HG03095 (cell line): ENCODE results near the gene FAM72D.
"Not testable (repeated sequence)": the region's sequence is repeated elsewhere in the genome, so short reads cannot be mapped to it uniquely, and the experiment has no call there.

Experiments
- ATAC-seq: cut with Tn5 transposase; IDR thresholded peaks from one replicate; pipeline ENCODE4 v1.9.1; 2021; ENCODE audit warnings: moderate library complexity; ENCODE audit not compliant: unreplicated experiment

Gene FAM72D

DNA sequence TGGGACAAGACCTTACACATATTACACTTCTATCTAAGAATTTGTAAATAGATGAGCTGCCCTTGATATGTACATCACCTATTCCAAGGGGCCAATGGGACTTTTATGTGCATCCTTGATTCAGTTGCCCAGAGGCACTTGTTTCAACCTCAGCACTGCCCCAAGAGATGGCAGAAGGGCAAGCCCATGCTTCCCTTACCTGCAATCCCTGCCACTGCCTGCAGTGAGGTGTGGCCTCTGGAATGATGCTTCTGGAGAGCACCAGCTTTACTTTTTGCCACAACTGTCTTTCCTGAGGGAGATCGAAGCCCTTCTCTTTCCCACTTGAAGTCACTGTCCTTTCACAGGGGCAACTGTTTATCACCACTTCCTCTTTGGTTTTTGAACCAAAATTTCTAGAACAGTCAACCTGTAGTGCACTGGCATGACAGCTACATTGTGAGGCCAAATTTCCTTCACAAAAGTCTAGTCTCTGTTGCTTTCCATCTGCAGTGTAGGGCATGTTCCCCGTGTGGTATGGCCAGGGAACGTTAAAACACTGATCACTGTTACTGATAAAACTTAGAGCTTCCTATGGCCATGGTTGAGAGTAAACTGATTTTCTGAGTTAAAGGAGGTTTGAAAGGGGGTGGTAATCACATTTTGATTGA, 48.6 kb downstream of the FAM72D start:
- not testable (repeated sequence) for ATAC-seq

DNA sequence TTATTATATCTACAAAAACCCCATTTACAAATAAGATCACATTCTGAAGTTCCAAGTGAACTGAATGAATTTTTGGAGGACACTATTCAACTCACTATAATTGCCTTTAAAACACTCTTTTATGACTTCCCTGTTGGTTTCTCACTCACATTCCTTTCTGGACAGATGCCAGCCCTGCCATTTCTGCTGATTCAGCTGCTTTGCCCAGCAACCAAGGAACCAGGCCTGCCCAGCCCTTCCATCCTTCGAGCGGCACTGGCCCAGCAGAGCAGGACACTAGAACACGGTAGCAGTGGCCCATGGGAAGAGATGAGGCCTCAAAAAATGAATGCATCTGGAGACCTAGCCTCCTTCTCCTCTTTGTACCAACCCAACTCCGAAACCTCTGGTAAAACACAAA, 50.5 kb downstream of the FAM72D start:
- ATAC-seq = not testable (repeated sequence)

DNA sequence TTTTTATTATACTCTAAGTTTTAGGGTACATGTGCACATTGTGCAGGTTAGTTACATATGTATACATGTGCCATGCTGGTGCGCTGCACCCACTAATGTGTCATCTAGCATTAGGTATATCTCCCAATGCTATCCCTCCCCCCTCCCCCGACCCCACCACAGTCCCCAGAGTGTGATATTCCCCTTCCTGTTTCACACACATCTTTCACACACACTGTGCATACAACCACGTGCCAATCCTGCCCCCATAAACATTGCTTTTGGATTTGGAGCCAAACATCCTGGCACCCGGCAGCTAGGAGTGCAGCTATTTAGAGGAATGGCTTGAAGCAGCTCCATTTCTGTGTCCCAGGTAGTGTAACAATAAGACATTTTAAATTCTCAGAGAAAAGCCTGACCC, 51.4 kb downstream of the FAM72D start:
- ATAC-seq = not testable (repeated sequence)

DNA sequence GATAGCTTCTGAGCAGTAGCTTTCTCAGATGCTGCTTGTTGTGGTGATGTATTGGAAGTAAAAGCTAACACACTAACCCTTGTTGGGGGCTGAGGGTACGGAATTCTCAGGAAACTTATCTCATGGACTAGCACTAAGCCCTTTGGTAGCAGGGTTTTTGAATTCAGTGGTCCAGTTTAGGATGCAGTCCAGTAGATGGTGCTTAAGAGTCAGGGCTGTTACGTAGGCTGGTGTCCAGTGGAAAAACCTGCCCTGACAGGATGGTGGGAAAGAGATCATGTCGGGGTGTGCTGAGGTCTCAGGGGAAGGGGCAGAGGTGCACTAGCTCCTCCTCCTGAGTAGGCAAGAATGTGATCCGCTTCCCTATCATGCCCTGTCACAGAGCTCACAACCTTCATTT, 59.6 kb downstream of the FAM72D start:
- ATAC-seq = not testable (repeated sequence)

- not testable (repeated sequence) for ATAC-seq
Measured at GRCh38 chr1:145155873-145156272, 60.1 kb downstream of the FAM72D start.

GRCh38 chr1:145156891-145157610, 61.3 kb downstream of the FAM72D start:
- ATAC-seq = not testable (repeated sequence)

DNA sequence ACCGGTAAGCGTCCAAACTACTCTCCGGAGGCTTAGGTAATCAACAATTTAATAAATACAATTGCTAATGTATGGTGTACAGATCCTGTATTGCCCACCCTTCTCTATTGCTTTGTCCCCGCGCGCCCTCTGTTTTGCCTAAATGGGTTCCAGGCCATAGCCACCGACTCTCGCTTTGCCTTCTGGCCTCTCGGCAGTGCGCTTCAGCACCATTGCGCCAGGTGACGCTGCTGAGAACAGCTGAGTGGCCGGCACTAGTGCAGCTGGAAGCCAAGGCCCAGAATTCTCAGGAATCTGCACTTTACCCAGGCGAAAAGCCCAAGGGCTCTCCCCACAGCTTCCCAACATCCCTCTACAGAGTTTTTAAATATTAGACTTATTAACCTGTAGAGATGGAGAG, 61.9 kb downstream of the FAM72D start:
- not testable (repeated sequence) for ATAC-seq

GRCh38 chr1:145161046-145161752, 65.4 kb downstream of the FAM72D start:
- not testable (repeated sequence) for ATAC-seq
